Suprapubic skin (tissue), 3 donors: ENCODE measurements around the gene SAA2.

Experiments
- CTCF ChIP-seq, 2 donors: fragments of 200-600 bp in 1 of 2; fragments of 450-650 bp in 1 of 2; sonication (generic) in 1 of 2; IDR thresholded peaks; one replicate each; pipeline ENCODE4 v1.5.1; 2016 to 2019; ENCODE audit warnings: antibody characterized with exemption in 2 of 2, mild to moderate bottlenecking in 1 of 2, moderate library complexity in 1 of 2
- POLR2AphosphoS5 ChIP-seq, 3 donors: sonication (generic); formaldehyde crosslinking; IDR thresholded peaks; one replicate each; pipeline ENCODE4 v1.6.1; 2017; ENCODE audit warnings: antibody characterized with exemption in 3 of 3

- no peak for TF ChIP-seq CTCF (IDR thresholded peaks at IDR 0.05)
- no peak for TF ChIP-seq POLR2AphosphoS5 (IDR thresholded peaks at IDR 0.05)
Observed at GRCh38 chr11:18285841-18286240, 37.4 kb upstream of the SAA2 start.
